ENCODE measurements around the gene ENPEP. TPM values are rescaled to one million over a fixed set of nuclear protein-coding genes. Genes with fewer than 3 reads are reported as not detected.
A peak's percentile ranks its signal among the peaks of the same experiment; 100 is the strongest.
"Not testable (repeated sequence)": the region's sequence is repeated elsewhere in the genome, so short reads cannot be mapped to it uniquely, and the experiment has no call there.

Gene ENPEP
- total RNA-seq (2011; cell fraction: chromatin; rRNA removed; ENCODE audit: low replicate concordance): not detected in 2 replicates
- not detected in 2 replicates for total RNA-seq (2011; cell fraction: nucleolus; rRNA removed)
- not detected in 2 replicates for total RNA-seq (2011; cell fraction: nucleoplasm; rRNA removed)
- not detected in 2 replicates for total RNA-seq (2014; rRNA removed)
- total RNA-seq (2014; rRNA removed; fragmentation: Illumina TruSeq; extraction: Trizol): not detected in 2 replicates
- 0.04 TPM in 1 of 2 replicates, not detected in the other for total RNA-seq (2015; rRNA removed; fragmentation: Illumina TruSeq; extraction: Trizol)
- not detected in 2 replicates for total RNA-seq (2021)
- polyA plus RNA-seq (2011; rRNA removed): 0.01 TPM in 1 of 2 replicates, not detected in the other
- polyA plus RNA-seq (2011; cell fraction: cytosol; rRNA removed): not detected in 2 replicates
- polyA plus RNA-seq (2011; cell fraction: nucleus; rRNA removed): not detected in 2 replicates
- 0.05 and 0.14 TPM in 2 replicates for polyA plus RNA-seq (2012)
- polyA plus RNA-seq (2014; fragmentation: Illumina TruSeq; extraction: Trizol): not detected in 2 replicates
- not detected for polyA plus RNA-seq (2014; fragmentation: Nextera tagmentation; extraction: Ambion mirVana)
- polyA plus RNA-seq (2014; rRNA removed): 0.01 TPM in 1 of 2 replicates, not detected in the other
- polyA minus RNA-seq (2011; rRNA and poly(A)+ RNA removed): 0.12 TPM in 1 of 2 replicates, not detected in the other
- polyA minus RNA-seq (2011; cell fraction: cytosol; rRNA and poly(A)+ RNA removed): not detected in 2 replicates
- not detected in 2 replicates for polyA minus RNA-seq (2011; cell fraction: nucleus; rRNA and poly(A)+ RNA removed)
- Bru-seq, nascent RNA: percentile 4 among the genes with signal in this experiment
- percentile 11 among the genes with signal in this experiment for BruChase-seq, experiment 1, labeled RNA remaining after a 2-hour chase
- percentile 10 among the genes with signal in this experiment for BruChase-seq, experiment 2, labeled RNA remaining after a 6-hour chase
- long read RNA-seq, experiment 1: 0 reads
- long read RNA-seq, experiment 2: 0 reads
- long read RNA-seq, experiment 3: 0 reads

DNA sequence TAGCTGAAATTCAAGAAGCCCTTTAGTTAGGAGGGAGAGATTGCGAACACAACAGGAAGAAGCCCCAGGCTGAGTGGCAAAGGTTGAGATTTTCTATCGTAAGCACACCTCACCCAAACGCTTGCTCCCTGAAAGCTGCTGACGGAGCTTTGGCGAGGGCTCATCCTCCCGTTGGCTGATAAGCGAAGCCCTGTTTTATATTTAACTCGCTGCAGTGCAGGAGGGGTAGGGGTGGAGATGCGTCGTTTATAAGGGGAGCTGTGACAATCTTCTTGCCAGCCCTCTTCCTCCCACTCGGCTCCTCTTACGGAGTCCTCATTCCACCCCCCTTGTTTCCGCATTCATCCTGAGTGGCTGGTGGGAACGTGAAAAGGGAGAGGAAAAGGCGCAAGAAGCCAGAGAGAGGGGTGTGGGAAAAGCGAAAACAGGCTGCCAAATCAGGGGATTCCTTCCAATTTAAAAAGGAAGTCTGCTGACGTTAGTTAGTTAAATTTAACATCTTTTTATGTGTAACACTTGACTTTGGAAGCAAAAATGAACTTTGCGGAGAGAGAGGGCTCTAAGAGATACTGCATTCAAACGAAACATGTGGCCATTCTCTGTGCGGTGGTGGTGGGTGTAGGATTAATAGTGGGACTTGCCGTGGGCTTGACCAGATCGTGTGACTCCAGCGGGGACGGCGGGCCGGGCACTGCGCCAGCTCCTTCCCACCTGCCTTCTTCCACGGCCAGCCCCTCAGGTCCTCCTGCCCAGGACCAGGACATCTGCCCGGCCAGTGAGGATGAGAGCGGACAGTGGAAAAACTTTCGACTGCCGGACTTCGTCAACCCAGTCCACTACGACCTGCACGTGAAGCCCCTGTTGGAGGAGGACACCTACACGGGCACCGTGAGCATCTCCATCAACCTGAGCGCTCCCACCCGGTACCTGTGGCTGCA lies at the start of gene ENPEP:
Gene ENPEP, plus strand, starts transcription at position 275 of the 938 bp plus-strand sequence. Its CDS starts 260 bp downstream, at position 535.
- no peak within 1 kb of the TSS for H3K9ac ChIP-seq (ENCODE audit: insufficient read depth in 1 of 2, low read depth in 2 of 2, low read length in 2 of 2)
- H3K36me3 ChIP-seq (ENCODE audit: control insufficient read depth, insufficient read depth, low read length): no peaks in the 10 kb centered on the region
- H3K4me1 ChIP-seq (replicated peaks in 1 of 2; ENCODE audit: control insufficient read depth in 2 of 2, insufficient read depth in 2 of 2, low read length in 2 of 2): peaks cover 0 to 4% of the 10 kb centered on the region in 2 experiments; a peak in 3 of 5 replicates
- no peaks in the 10 kb centered on the region for H4K20me1 ChIP-seq (replicated peaks; ENCODE audit: control insufficient read depth, insufficient read depth, low read length)
- no peak for ATAC-seq
- TF ChIP-seq ZNF561 (CRISPR knock-in tag; conservative IDR thresholded peaks at IDR 0.05) (no peak), SMC3 (conservative IDR thresholded peaks at IDR 0.05; ENCODE audit: insufficient read depth, low read depth, low read length) (no peak), BRCA1 (IDR thresholded peaks at IDR 0.05) (no peak), BRCA1 (CRISPR knock-in tag; IDR thresholded peaks at IDR 0.05) (no peak), U2AF2 (optimal IDR thresholded peaks at IDR 0.05; ENCODE audit: low read depth, low read length) (no peak), SAFB2 (IDR thresholded peaks at IDR 0.05; ENCODE audit: borderline replicate concordance, low read depth, low read length, severe bottlenecking) (no peak), NR4A1 (CRISPR knock-in tag; IDR thresholded peaks at IDR 0.05) (no peak), NR4A1 (tag; IDR thresholded peaks at IDR 0.05) (no peak)
- WGBS (ENCODE audit: insufficient coverage, low coverage, missing lambda C conversion rate): 2% methylated on average over 34 of the region's 39 CpGs
- no peak for DNase-seq (ENCODE audit: extremely low read depth in 1 of 4, low spot score in 3 of 4)
- ChIA-PET POLR2A (no interaction called here), CTCF (ENCODE audit: low intra/inter-chr PET ratio) (no interaction called here)
- intact Hi-C loops (cut with micrococcal nuclease) (no loop called here), in situ Hi-C loops (cut with MboI) (no loop called here)
- H2AFZ ChIP-seq (ENCODE audit: low read depth, low read length): no peak within 1 kb of the TSS
- peaks cover 14 to 24% of the 10 kb centered on the region in 2 experiments; a peak in 4 of 5 replicates for H3K27me3 ChIP-seq (ENCODE audit: control insufficient read depth in 2 of 2, insufficient read depth in 2 of 2, low read length in 2 of 2)
- H3K9me3 ChIP-seq (replicated peaks; ENCODE audit: control insufficient read depth, insufficient read depth, low read depth, low read length): no peaks in the 10 kb centered on the region
- no peak within 1 kb of the TSS for H3K4me3 ChIP-seq
- FAIRE-seq: no peak
- no peak within 1 kb of the TSS for H3K4me2 ChIP-seq (ENCODE audit: insufficient read depth, low read length)
- H3K27ac ChIP-seq (ENCODE audit: extremely low read depth, low read depth, low read length): no peak within 1 kb of the TSS
- BruUV-seq (replicated peaks): no TSS peak
- H3K9me1 ChIP-seq (ENCODE audit: control insufficient read depth, insufficient read depth, low read length): no peaks in the 10 kb centered on the region
- no peaks in the 10 kb centered on the region for H3K79me2 ChIP-seq (ENCODE audit: control insufficient read depth, insufficient read depth, low read length)

GRCh38 chr4:110431805-110432204 lies 44.1 kb upstream of the ENPEP start:
- H2AFZ ChIP-seq (ENCODE audit: low read depth, low read length); DNase-seq (ENCODE audit: extremely low read depth in 1 of 4, low spot score in 3 of 4); H3K9me3 ChIP-seq (replicated peaks; ENCODE audit: control insufficient read depth, insufficient read depth, low read depth, low read length); H3K4me1 ChIP-seq (replicated peaks in 1 of 2; ENCODE audit: control insufficient read depth in 2 of 2, insufficient read depth in 2 of 2, low read length in 2 of 2); H3K4me3 ChIP-seq; H3K36me3 ChIP-seq (ENCODE audit: control insufficient read depth, insufficient read depth, low read length); H3K27ac ChIP-seq (ENCODE audit: extremely low read depth, low read depth, low read length); H4K20me1 ChIP-seq (replicated peaks; ENCODE audit: control insufficient read depth, insufficient read depth, low read length); ATAC-seq; BruUV-seq (replicated peaks); H3K9me1 ChIP-seq (ENCODE audit: control insufficient read depth, insufficient read depth, low read length); in situ Hi-C loops (cut with MboI); intact Hi-C loops (cut with micrococcal nuclease); CTCF ChIA-PET (ENCODE audit: low intra/inter-chr PET ratio); H3K79me2 ChIP-seq (ENCODE audit: control insufficient read depth, insufficient read depth, low read length); FAIRE-seq; H3K27me3 ChIP-seq (ENCODE audit: control insufficient read depth in 2 of 2, insufficient read depth in 2 of 2, low read length in 2 of 2); POLR2A ChIA-PET; H3K4me2 ChIP-seq (ENCODE audit: insufficient read depth, low read length); H3K9ac ChIP-seq (ENCODE audit: insufficient read depth in 1 of 2, low read depth in 2 of 2, low read length in 2 of 2): not testable (repeated sequence)
- WGBS (ENCODE audit: insufficient coverage, low coverage, missing lambda C conversion rate): 0% methylated on average over 2 of the region's 2 CpGs

Measured in K562 (cell line).